GM23248 (cell line): Measurements from ENCODE around the gene MARK3. TPM values are rescaled to one million over a fixed set of nuclear protein-coding genes. Genes with fewer than 3 reads are reported as not detected.
"Not testable (repeated sequence)": the region's sequence is repeated elsewhere in the genome, so short reads cannot be mapped to it uniquely, and the experiment has no call there.

Experiments
- DNase-seq: peaks from one replicate; pipeline ENCODE4 v3.0.0-alpha.2; 2015
- H2AFZ ChIP-seq: fragments of 200-600 bp; sonication (generic); 2 replicates; pipeline ENCODE4 v1.6.1; 2016; ENCODE audit warnings: antibody characterized with exemption
- H3F3A ChIP-seq: fragments of 200-600 bp; sonication (generic); 2 replicates; pipeline ENCODE4 v1.6.1; 2016; ENCODE audit warnings: mild to moderate bottlenecking, antibody characterized with exemption, mixed run types; ENCODE audit not compliant: insufficient read depth
- H3K27ac ChIP-seq: fragments of 200-600 bp; sonication (generic); 2 replicates; pipeline ENCODE4 v1.5.1; 2016; ENCODE audit warnings: mild to moderate bottlenecking
- H3K27me3 ChIP-seq: fragments of 200-600 bp; sonication (generic); replicated peaks from 2 replicates; pipeline ENCODE4 v1.6.1; 2016; ENCODE audit warnings: mild to moderate bottlenecking; ENCODE audit not compliant: insufficient read depth
- H3K36me3 ChIP-seq: fragments of 200-600 bp; sonication (generic); 2 replicates; pipeline ENCODE4 v1.6.1; 2016; ENCODE audit warnings: low read depth, mild to moderate bottlenecking
- H3K4me1 ChIP-seq: fragments of 200-600 bp; sonication (generic); 2 replicates; pipeline ENCODE4 v1.6.1; 2016; ENCODE audit warnings: mild to moderate bottlenecking; ENCODE audit not compliant: insufficient read depth
- H3K4me2 ChIP-seq: fragments of 200-600 bp; sonication (generic); one replicate; pipeline ENCODE4 v1.6.1; 2016; ENCODE audit warnings: mild to moderate bottlenecking; ENCODE audit not compliant: unreplicated experiment
- H3K4me3 ChIP-seq: fragments of 200-600 bp; sonication (generic); 2 replicates; pipeline ENCODE4 v1.5.1; 2016; ENCODE audit warnings: mild to moderate bottlenecking
- H3K79me2 ChIP-seq: fragments of 200-600 bp; sonication (generic); 2 replicates; pipeline ENCODE4 v1.6.1; 2016; ENCODE audit warnings: mild to moderate bottlenecking; ENCODE audit not compliant: insufficient read depth
- H3K9ac ChIP-seq: fragments of 200-600 bp; sonication (generic); 2 replicates; pipeline ENCODE4 v1.6.1; 2016; ENCODE audit warnings: mild to moderate bottlenecking
- H3K9me2 ChIP-seq: fragments of 200-600 bp; sonication (generic); 2 replicates; pipeline ENCODE4 v1.6.1; 2016; ENCODE audit warnings: mixed run types, mild to moderate bottlenecking, moderate library complexity; ENCODE audit not compliant: insufficient read depth
- H3K9me3 ChIP-seq: fragments of 200-600 bp; sonication (generic); one replicate; pipeline ENCODE4 v1.6.1; 2017; ENCODE audit warnings: low read depth
- H4K20me1 ChIP-seq: fragments of 200-600 bp; sonication (generic); 2 replicates; pipeline ENCODE4 v1.6.0; 2016; ENCODE audit not compliant: insufficient read depth
- EZH2 ChIP-seq: fragments of 200-600 bp; sonication (generic); IDR thresholded peaks from 2 replicates; pipeline ENCODE4 v1.6.1; 2018; ENCODE audit warnings: antibody characterized with exemption, mild to moderate bottlenecking; ENCODE audit not compliant: insufficient read depth, poor library complexity, severe bottlenecking
- EZH2phosphoT487 ChIP-seq: fragments of 200-600 bp; sonication (generic); IDR thresholded peaks from 2 replicates; pipeline ENCODE4 v1.6.1; 2018; ENCODE audit warnings: antibody characterized with exemption, moderate library complexity, mild to moderate bottlenecking, low read depth; ENCODE audit not compliant: insufficient read depth
- WGBS, 2 experiments: methylation state at CpG; one replicate each; pipeline ENCODE4 v1.1.6; 2015 to 2017; ENCODE audit warnings: low lambda C conversion rate in 2 of 2, low coverage in 1 of 2; ENCODE audit errors: missing lambda C conversion rate in 2 of 2; 5-methylcytosine and 5-hydroxymethylcytosine counted together
- in situ Hi-C: fragments of 300-500 bp; cut with MboI; formaldehyde crosslinking; loops from 2 replicates; pipeline ENCODE4 v1.15.0; 2020
- polyA plus RNA-seq: library from polyadenylated mRNA; unstranded; fragments of >200 nt; fragmentation: Nextera tagmentation; extraction: Ambion mirVana; gene quantifications from 2 replicates; pipeline ENCODE4 v1.2.1, GENCODE V29; 2016
- total RNA-seq: library from RNA; depleted of rRNA; stranded (reverse); fragments of >200 nt; shearing (Covaris generic); gene quantifications from 2 replicates; pipeline ENCODE4 v1.2.3, GENCODE V29; 2014

The MARK3 gene
- total and polyA plus RNA-seq, 2 experiments from 2014 or later, result 32.9 to 80.6 TPM

GRCh38 chr14:103349982-103350381 is 35.2 kb upstream of the MARK3 start:
- Histone ChIP-seq H3K4me3 (no peak overlapping the region), H3F3A (peaks cover 32% of the 10 kb centered on the region), H2AFZ (no peak overlapping the region), H3K9me3 (no peaks in the 10 kb centered on the region), H3K36me3 (peaks cover under 1% of the 10 kb centered on the region; the same call in 1 of the 2 replicates), H3K9ac (no peak overlapping the region), H3K4me2 (no peak overlapping the region), H3K27me3 (no peaks in the 10 kb centered on the region), H3K9me2 (no peaks in the 10 kb centered on the region), H3K79me2 (no peaks in the 10 kb centered on the region), H3K27ac (no peak overlapping the region), H4K20me1 (no peaks in the 10 kb centered on the region), H3K4me1 (no peaks in the 10 kb centered on the region)
- TF ChIP-seq EZH2phosphoT487 (no peak), EZH2 (no peak)
- in situ Hi-C loops, result no loop called here
- WGBS, 2 experiments, result 87 to 88% methylated on average over 13 of the region's 13 CpGs
- DNase-seq, result no peak

GRCh38 chr14:103353362-103353761 is 31.9 kb upstream of the MARK3 start:
- Histone ChIP-seq H4K20me1 (no peaks in the 10 kb centered on the region), H3K27me3 (no peaks in the 10 kb centered on the region), H3F3A (peaks cover 4% of the 10 kb centered on the region; the same call in 1 of the 2 replicates), H3K9ac (no peak overlapping the region), H3K4me1 (no peaks in the 10 kb centered on the region), H3K79me2 (no peaks in the 10 kb centered on the region), H3K4me3 (no peak overlapping the region), H2AFZ (no peak overlapping the region), H3K4me2 (no peak overlapping the region), H3K27ac (no peak overlapping the region), H3K36me3 (no peaks in the 10 kb centered on the region), H3K9me3 (no peaks in the 10 kb centered on the region), H3K9me2 (no peaks in the 10 kb centered on the region)
- TF ChIP-seq EZH2 (no peak), EZH2phosphoT487 (no peak)
- in situ Hi-C loops, result no loop called here
- WGBS, 2 experiments, result 46 to 48% methylated on average over 7 of the region's 7 CpGs
- DNase-seq, result no peak

- no peaks in the 10 kb centered on the region for H3K9me3 ChIP-seq
- in situ Hi-C loops, result no loop called here
- H3K9me2 ChIP-seq, result no peaks in the 10 kb centered on the region
- H3K36me3 ChIP-seq, result no peaks in the 10 kb centered on the region
- H3K27me3 ChIP-seq, result no peaks in the 10 kb centered on the region
- H2AFZ ChIP-seq, result no peak overlapping the region
- no peak for TF ChIP-seq EZH2
- TF ChIP-seq EZH2phosphoT487, result no peak
- no peak overlapping the region for H3K27ac ChIP-seq
- no peaks in the 10 kb centered on the region for H4K20me1 ChIP-seq
- 77 to 79% methylated on average over 7 of the region's 7 CpGs for WGBS, 2 experiments
- no peak for DNase-seq
- H3K4me3 ChIP-seq, result no peak overlapping the region
- H3K4me2 ChIP-seq, result no peak overlapping the region
- H3K4me1 ChIP-seq, result no peaks in the 10 kb centered on the region
- no peaks in the 10 kb centered on the region for H3F3A ChIP-seq
- no peaks in the 10 kb centered on the region for H3K79me2 ChIP-seq
- no peak overlapping the region for H3K9ac ChIP-seq
Measured at GRCh38 chr14:103354141-103354540, 31.1 kb upstream of the MARK3 start.

- H3K79me2 ChIP-seq, result no peaks in the 10 kb centered on the region
- no peak for DNase-seq
- no peaks in the 10 kb centered on the region for H3K36me3 ChIP-seq
- no peak overlapping the region for H2AFZ ChIP-seq
- no peak overlapping the region for H3K27ac ChIP-seq
- H3K4me3 ChIP-seq, result no peak overlapping the region
- H3K9me3 ChIP-seq, result no peaks in the 10 kb centered on the region
- in situ Hi-C loops, result no loop called here
- no peak overlapping the region for H3K4me2 ChIP-seq
- TF ChIP-seq EZH2 (no peak), EZH2phosphoT487 (no peak)
- no peaks in the 10 kb centered on the region for H3K27me3 ChIP-seq
- peaks cover under 1% of the 10 kb centered on the region; the same call in 1 of the 2 replicates for H3F3A ChIP-seq
- H3K9me2 ChIP-seq, result no peaks in the 10 kb centered on the region
- no peaks in the 10 kb centered on the region for H4K20me1 ChIP-seq
- 59 to 68% methylated on average over 9 of the region's 9 CpGs for WGBS, 2 experiments
- H3K9ac ChIP-seq, result no peak overlapping the region
- peaks cover under 1% of the 10 kb centered on the region for H3K4me1 ChIP-seq
Measured at GRCh38 chr14:103356024-103356682, 29.1 kb upstream of the MARK3 start.

GRCh38 chr14:103357552-103357951 is 27.7 kb upstream of the MARK3 start:
- H3K9me2 ChIP-seq, H3K27me3 ChIP-seq, H3K9me3 ChIP-seq, H3K27ac ChIP-seq, H3K79me2 ChIP-seq, H3K36me3 ChIP-seq, H3K4me2 ChIP-seq, H3K4me3 ChIP-seq, H3K9ac ChIP-seq, in situ Hi-C loops, DNase-seq, H2AFZ ChIP-seq, H4K20me1 ChIP-seq: not testable (repeated sequence)
- peaks cover 12% of the 10 kb centered on the region for H3K4me1 ChIP-seq
- WGBS, 2 experiments, result 89 to 92% methylated on average over 10 of the region's 10 CpGs
- peaks cover 13% of the 10 kb centered on the region for H3F3A ChIP-seq
